Endothelial cell of umbilical vein (primary cell): ENCODE results near the gene ZMIZ1. TPM values are rescaled to one million over a fixed set of nuclear protein-coding genes. Genes with fewer than 3 reads are reported as not detected.

ENCODE experiments used
- BruUV-seq: library from RNA; stranded (reverse); fragments of 400-500 nt; replicated peaks from 2 replicates; lab custom pipeline; 2021; lab: Mats Ljungman, UMichigan
- CTCF ChIA-PET: fragments of 300-600, 350-600 bp; sonication (Branson Sonifier 250); formaldehyde crosslinking; loops from one replicate; lab custom pipeline; 2021; ENCODE audit warnings: antibody characterized with exemption, inconsistent platforms; lab: Charles Lee
- POLR2A ChIA-PET: fragments of 300-600, 350-600 bp; sonication (Branson Sonifier 250); formaldehyde crosslinking; loops from one replicate; lab custom pipeline; 2021; ENCODE audit warnings: antibody characterized with exemption, inconsistent platforms; lab: Charles Lee
- DNase-seq: peaks from one replicate; pipeline ENCODE4 v3.0.0-alpha.2; 2011; ENCODE audit warnings: low read depth, low spot score
- FAIRE-seq: peaks from 2 replicates; lab custom pipeline; 2011; peaks lifted over from hg19 to GRCh38; lab: Jason Lieb, UNC
- H2AFZ ChIP-seq: 2 replicates; pipeline ENCODE4 v1.6.0; 2012; ENCODE audit warnings: low read depth, low read length, control low read depth, inconsistent platforms
- H3K27ac ChIP-seq: 2 replicates; pipeline ENCODE4 v1.5.1; 2011; ENCODE audit warnings: low read depth, mild to moderate bottlenecking, control low read depth, low read length, moderate library complexity; ENCODE audit not compliant: insufficient read depth
- H3K27me3 ChIP-seq, 2 experiments: 2 replicates each; pipeline versions ENCODE4 v1.6.0 to v1.6.1; 2011; ENCODE audit warnings: low read length in 2 of 2, mixed read lengths in 1 of 2; ENCODE audit not compliant: control insufficient read depth in 2 of 2, insufficient read depth in 2 of 2
- H3K36me3 ChIP-seq, 2 experiments: 2 replicates in 1 of 2; 3 replicates in 1 of 2; pipeline ENCODE4 v1.5.1; 2011; ENCODE audit warnings: low read length in 2 of 2, mild to moderate bottlenecking in 1 of 2, moderate library complexity in 1 of 2; ENCODE audit not compliant: control insufficient read depth in 2 of 2, insufficient read depth in 2 of 2; ENCODE audit errors: extremely low read depth in 1 of 2
- H3K4me1 ChIP-seq: 3 replicates; pipeline ENCODE4 v1.5.1; 2011; ENCODE audit warnings: mild to moderate bottlenecking, low read length; ENCODE audit not compliant: control insufficient read depth, insufficient read depth; ENCODE audit errors: extremely low read depth
- H3K4me2 ChIP-seq: 2 replicates; pipeline ENCODE4 v1.6.1; 2011; ENCODE audit warnings: low read length, control low read depth, mixed read lengths; ENCODE audit not compliant: insufficient read depth
- H3K4me3 ChIP-seq, 3 experiments: fragments of 200-600 bp in 1 of 3; sonication (generic), shearing (Covaris generic) in 1 of 3; replicated peaks in 1 of 3; 2 replicates each; pipeline ENCODE4 v1.5.1; 2011 to 2016; ENCODE audit warnings: control low read depth in 3 of 3, low read length in 3 of 3, mild to moderate bottlenecking in 2 of 3, inconsistent platforms in 1 of 3, low read depth in 1 of 3, moderate library complexity in 1 of 3; ENCODE audit not compliant: insufficient read depth in 1 of 3
- H3K79me2 ChIP-seq: 2 replicates; pipeline ENCODE4 v1.6.0; 2012; ENCODE audit warnings: low read length, inconsistent platforms; ENCODE audit not compliant: control insufficient read depth, insufficient read depth
- H3K9ac ChIP-seq: replicated peaks from 2 replicates; pipeline ENCODE3; 2011; ENCODE audit warnings: low read length, control low read depth; ENCODE audit not compliant: insufficient read depth; ENCODE audit errors: extremely low read depth
- H3K9me1 ChIP-seq: replicated peaks from 3 replicates; pipeline ENCODE4 v1.6.0; 2011; ENCODE audit warnings: mild to moderate bottlenecking, low read length; ENCODE audit not compliant: control insufficient read depth, insufficient read depth; ENCODE audit errors: extremely low read depth
- H3K9me3 ChIP-seq: replicated peaks from 2 replicates; pipeline ENCODE4 v1.5.1; 2012; ENCODE audit warnings: low read length, inconsistent platforms; ENCODE audit not compliant: control insufficient read depth, insufficient read depth
- H4K20me1 ChIP-seq: replicated peaks from 2 replicates; pipeline ENCODE3; 2011; ENCODE audit warnings: mild to moderate bottlenecking, low read length; ENCODE audit not compliant: control insufficient read depth, insufficient read depth; ENCODE audit errors: extremely low read depth
- FOS ChIP-seq: IDR thresholded peaks from 2 replicates; pipeline ENCODE4 v1.6.1; 2011; ENCODE audit warnings: mild to moderate bottlenecking, low read length, moderate library complexity, borderline replicate concordance; ENCODE audit not compliant: insufficient read depth
- GATA2 ChIP-seq: IDR thresholded peaks from 2 replicates; pipeline ENCODE4 v1.7.0; 2011; ENCODE audit warnings: low read depth, mild to moderate bottlenecking, moderate library complexity, mixed read lengths, low read length; ENCODE audit not compliant: insufficient read length, insufficient read depth
- JUN ChIP-seq: IDR thresholded peaks from 2 replicates; pipeline ENCODE4 v1.6.1; 2011; ENCODE audit warnings: borderline replicate concordance, low read depth; ENCODE audit not compliant: insufficient read length, insufficient read depth
- POLR2AphosphoS5 ChIP-seq: IDR thresholded peaks from 2 replicates; pipeline ENCODE4 v1.6.1; 2012; ENCODE audit warnings: low read depth, mild to moderate bottlenecking, control low read depth, low read length, moderate library complexity; ENCODE audit not compliant: insufficient read depth
- dilution Hi-C: fragments of 300-500 bp; cut with MboI; formaldehyde crosslinking; loops from one replicate; pipeline ENCODE4 v1.15.0; 2019; ENCODE audit warnings: low sequenced_read_pairs; ENCODE audit not compliant: extremely low pct_ligation_motif_present
- intact Hi-C: fragments of 100-400 bp; cut with micrococcal nuclease; formaldehyde crosslinking; loops from one replicate; pipeline ENCODE4 v1.10.0; 2022
- polyA plus RNA-seq, 4 experiments: library from polyadenylated mRNA; depleted of rRNA in 3 of 4; stranded (reverse) in 3 of 4; unstranded in 1 of 4; fragments of >200 nt; gene quantifications; 2 replicates each; pipeline versions ENCODE4 v1.2.1 to v1.2.3, GENCODE V29; 2011 to 2012; ENCODE audit warnings: missing spikeins in 1 of 4
- total RNA-seq: library from RNA; stranded (reverse); gene quantifications from 2 replicates; pipeline ENCODE4 v1.2.3, GENCODE V29; 2021
- TF ChIP-seq, protein P1 (sequence below): IDR thresholded peaks from 2 replicates; pipeline ENCODE4 v1.6.1; 2011; ENCODE audit not compliant: insufficient read depth, insufficient read length
- TF ChIP-seq, protein P2 (sequence below), 2 donors: IDR thresholded peaks; 1 replicate in 1 of 2; 2 replicates in 1 of 2; pipeline ENCODE4 v1.5.1; 2011; ENCODE audit warnings: low read length in 2 of 2, mild to moderate bottlenecking in 2 of 2, moderate library complexity in 2 of 2, control low read depth in 1 of 2, inconsistent platforms in 1 of 2, low read depth in 1 of 2; ENCODE audit not compliant: insufficient read depth in 1 of 2; ENCODE audit errors: extremely low read depth in 1 of 2

The ZMIZ1 gene
- total and polyA plus RNA-seq, 2 donors (not counting 3 experiments of a cell fraction or from before 2014, with no cell fraction given): 12.5 to 46.7 TPM

DNA sequence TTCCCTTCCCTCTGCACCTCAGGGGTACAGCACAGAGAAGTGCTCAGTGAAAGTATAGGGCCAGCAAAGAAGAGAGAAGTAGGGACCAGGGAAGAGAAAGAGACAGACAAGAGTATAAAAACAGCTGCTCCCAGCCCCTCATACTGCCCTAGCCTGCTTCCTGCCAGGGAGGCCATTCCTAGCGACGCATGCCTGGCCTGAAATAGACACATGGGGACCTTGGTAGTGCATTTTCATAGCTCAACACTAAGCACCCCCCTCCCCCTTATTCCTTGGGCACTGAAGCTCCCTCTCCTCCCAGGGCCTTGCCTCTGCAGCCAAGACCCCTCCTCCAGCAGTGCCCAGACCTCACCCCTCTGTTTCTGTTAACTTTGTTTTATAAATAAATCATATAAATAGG, 64.7 kb downstream of the ZMIZ1 start:
- no peaks in the 10 kb centered on the region for H3K9me1 ChIP-seq
- no peak overlapping the region for H3K27ac ChIP-seq
- ChIA-PET POLR2A (no interaction called here), CTCF (interaction anchor here (0.9 to 2.7 kb wide), 3 partner anchors 9 to 62 kb away, joined by 3 to 12 read pairs (median 6); no protein-coding TSS in a partner anchor)
- intact Hi-C loops: no loop called here
- H3K79me2 ChIP-seq: peaks cover 17% of the 10 kb centered on the region
- no peaks in the 10 kb centered on the region for H3K9me3 ChIP-seq
- FAIRE-seq (no peak), DNase-seq (no peak)
- no peaks in the 10 kb centered on the region for H4K20me1 ChIP-seq
- H2AFZ ChIP-seq: no peak overlapping the region
- no TSS peak for BruUV-seq
- H3K4me3 ChIP-seq: no peak overlapping the region
- peaks cover 0 to 9% of the 10 kb centered on the region in 2 experiments for H3K36me3 ChIP-seq
- H3K4me1 ChIP-seq: peaks cover 52% of the 10 kb centered on the region
- TF ChIP-seq FOS (no peak), JUN (no peak), POLR2AphosphoS5 (no peak), GATA2 (no peak)
- no peak overlapping the region for H3K4me2 ChIP-seq
- no peak overlapping the region for H3K9ac ChIP-seq
- dilution Hi-C loops: no loop called here
- no peaks in the 10 kb centered on the region for H3K27me3 ChIP-seq

DNA sequence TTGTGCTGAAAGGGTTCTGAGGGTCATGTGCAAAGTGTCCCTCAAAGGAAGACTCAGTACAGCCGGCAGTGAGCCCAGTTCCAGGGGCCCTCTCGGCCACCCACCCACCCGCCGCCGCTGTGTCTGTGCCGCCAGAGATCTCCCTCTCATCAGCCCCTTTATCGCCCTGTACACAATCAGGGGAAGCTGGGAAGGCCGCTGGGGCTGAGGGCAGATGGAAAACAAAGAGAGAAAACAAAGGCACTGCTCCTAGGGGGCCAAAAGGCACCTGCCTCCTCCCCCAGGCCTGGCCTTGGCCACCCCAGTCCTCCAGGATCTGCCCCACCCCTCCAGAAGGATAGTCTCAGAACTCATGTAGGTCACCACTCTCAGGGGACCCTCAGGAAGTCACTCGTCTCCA, 67.0 kb downstream of the ZMIZ1 start:
- peak; percentile 8 for FAIRE-seq

More for the DNA sequence above, 67.0 kb downstream of the ZMIZ1 start:
- peaks cover 30% of the 10 kb centered on the region for H3K4me1 ChIP-seq
- H3K9me1 ChIP-seq: no peaks in the 10 kb centered on the region
- CTCF ChIA-PET: interaction anchor here (0.7 to 1.0 kb wide), 2 partner anchors 23 to 59 kb away, joined by 3 read pairs; no protein-coding TSS in a partner anchor
- no peak overlapping the region for H3K9ac ChIP-seq
- H2AFZ ChIP-seq: no peak overlapping the region
- no peak overlapping the region for H3K4me2 ChIP-seq
- no peak overlapping the region for H3K4me3 ChIP-seq
- DNase-seq: peak; percentile 58
- no peaks in the 10 kb centered on the region for H4K20me1 ChIP-seq
- no TSS peak for BruUV-seq
- dilution Hi-C loops (no loop called here), intact Hi-C loops (loop anchor here (1.0 kb wide), 1 partner anchor 9 kb away; no protein-coding TSS in a partner anchor)
- POLR2A ChIA-PET: no interaction called here
- H3K79me2 ChIP-seq: peaks cover 12% of the 10 kb centered on the region
- peaks cover 0 to 18% of the 10 kb centered on the region in 2 experiments for H3K36me3 ChIP-seq
- H3K27me3 ChIP-seq: no peaks in the 10 kb centered on the region
- no peaks in the 10 kb centered on the region for H3K9me3 ChIP-seq
- TF ChIP-seq, protein P1, sequence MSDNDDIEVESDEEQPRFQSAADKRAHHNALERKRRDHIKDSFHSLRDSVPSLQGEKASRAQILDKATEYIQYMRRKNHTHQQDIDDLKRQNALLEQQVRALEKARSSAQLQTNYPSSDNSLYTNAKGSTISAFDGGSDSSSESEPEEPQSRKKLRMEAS: no peak
- no peak for TF ChIP-seq JUN
- TF ChIP-seq GATA2: no peak
- TF ChIP-seq, protein P2, sequence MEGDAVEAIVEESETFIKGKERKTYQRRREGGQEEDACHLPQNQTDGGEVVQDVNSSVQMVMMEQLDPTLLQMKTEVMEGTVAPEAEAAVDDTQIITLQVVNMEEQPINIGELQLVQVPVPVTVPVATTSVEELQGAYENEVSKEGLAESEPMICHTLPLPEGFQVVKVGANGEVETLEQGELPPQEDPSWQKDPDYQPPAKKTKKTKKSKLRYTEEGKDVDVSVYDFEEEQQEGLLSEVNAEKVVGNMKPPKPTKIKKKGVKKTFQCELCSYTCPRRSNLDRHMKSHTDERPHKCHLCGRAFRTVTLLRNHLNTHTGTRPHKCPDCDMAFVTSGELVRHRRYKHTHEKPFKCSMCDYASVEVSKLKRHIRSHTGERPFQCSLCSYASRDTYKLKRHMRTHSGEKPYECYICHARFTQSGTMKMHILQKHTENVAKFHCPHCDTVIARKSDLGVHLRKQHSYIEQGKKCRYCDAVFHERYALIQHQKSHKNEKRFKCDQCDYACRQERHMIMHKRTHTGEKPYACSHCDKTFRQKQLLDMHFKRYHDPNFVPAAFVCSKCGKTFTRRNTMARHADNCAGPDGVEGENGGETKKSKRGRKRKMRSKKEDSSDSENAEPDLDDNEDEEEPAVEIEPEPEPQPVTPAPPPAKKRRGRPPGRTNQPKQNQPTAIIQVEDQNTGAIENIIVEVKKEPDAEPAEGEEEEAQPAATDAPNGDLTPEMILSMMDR (IDR thresholded peaks at IDR 0.05; ENCODE audit: extremely low read depth in 1 of 2, insufficient read depth in 1 of 2, low read depth in 1 of 2, low read length in 2 of 2): no peak
- H3K27ac ChIP-seq: peak overlapping the region; percentile 33
